ENCODE data around the gene TAPBP. TPM values are rescaled to one million over a fixed set of nuclear protein-coding genes. Genes with fewer than 3 reads are reported as not detected.
"Not testable (repeated sequence)": the region's sequence is repeated elsewhere in the genome, so short reads cannot be mapped to it uniquely, and the experiment has no call there.

TAPBP gene
- total RNA-seq, 1 donor from 2014 or later = 16.2 TPM

- peak; percentile 70 for TF ChIP-seq CTCF (conservative IDR thresholded peaks at IDR 0.05)
- H3K27me3 Mint-ChIP-seq (ENCODE audit: low read depth) = no peaks in the 10 kb centered on the region
- peaks cover 50% of the 10 kb centered on the region for H3K4me1 Mint-ChIP-seq
- H3K4me3 Mint-ChIP-seq = peak within 1 kb of the TSS; percentile 97
- H3K36me3 Mint-ChIP-seq (ENCODE audit: low read depth) = peaks cover 15% of the 10 kb centered on the region
- peak within 1 kb of the TSS; percentile 82 for H3K27ac Mint-ChIP-seq (ENCODE audit: unreplicated experiment)
- DNase-seq (ENCODE audit: low read depth, low spot score) = peak; percentile 65
- no peaks in the 10 kb centered on the region for H3K9me3 Mint-ChIP-seq
Measured at GRCh38 chr6:33276864-33277662, 36.8 kb downstream of the TAPBP start, which contains the start of gene B3GALT4. TSS of gene B3GALT4 (plus strand) at chr6:33277123. CDS start at chr6:33277420, 297 bp downstream.

GRCh38 chr6:33276581-33276863 is 37.4 kb downstream of the TAPBP start:
- Mint-ChIP-seq H3K4me3 (peak overlapping the region; percentile 97), H3K4me1 (peaks cover 54% of the 10 kb centered on the region), H3K36me3 (ENCODE audit: low read depth) (peaks cover 20% of the 10 kb centered on the region), H3K27ac (ENCODE audit: unreplicated experiment) (peak overlapping the region; percentile 82), H3K27me3 (ENCODE audit: low read depth) (no peaks in the 10 kb centered on the region), H3K9me3 (no peaks in the 10 kb centered on the region)
- no peak for DNase-seq (ENCODE audit: low read depth, low spot score)
- TF ChIP-seq CTCF (conservative IDR thresholded peaks at IDR 0.05) = no peak

DNA sequence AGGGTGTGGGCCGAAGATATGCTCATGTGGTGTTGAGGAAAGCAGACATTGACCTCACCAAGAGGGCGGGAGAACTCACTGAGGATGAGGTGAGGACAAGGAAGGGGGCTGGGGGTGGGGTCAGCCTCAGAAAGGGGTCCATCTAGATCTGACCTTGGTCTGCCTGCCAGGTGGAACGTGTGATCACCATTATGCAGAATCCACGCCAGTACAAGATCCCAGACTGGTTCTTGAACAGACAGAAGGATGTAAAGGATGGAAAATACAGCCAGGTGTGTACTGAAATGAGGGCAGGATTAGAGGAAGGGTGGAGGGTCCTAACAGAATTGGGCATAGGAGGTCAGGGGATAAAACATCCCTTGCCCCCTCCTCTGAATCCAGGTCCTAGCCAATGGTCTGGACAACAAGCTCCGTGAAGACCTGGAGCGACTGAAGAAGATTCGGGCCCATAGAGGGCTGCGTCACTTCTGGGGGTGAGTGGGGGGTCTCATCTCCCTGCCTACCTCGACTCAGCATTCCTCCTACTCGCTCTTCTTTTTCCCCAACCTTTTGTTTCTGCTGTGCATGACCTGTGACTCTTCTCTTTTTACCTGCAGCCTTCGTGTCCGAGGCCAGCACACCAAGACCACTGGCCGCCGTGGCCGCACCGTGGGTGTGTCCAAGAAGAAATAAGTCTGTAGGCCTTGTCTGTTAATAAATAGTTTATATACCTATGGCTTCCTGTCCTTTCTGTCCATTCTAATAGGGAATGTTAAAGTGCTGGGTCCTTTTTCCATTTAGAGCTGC is 37.9 kb downstream of the TAPBP start:
- not testable (repeated sequence) for H3K27ac Mint-ChIP-seq (ENCODE audit: unreplicated experiment); H3K9me3 Mint-ChIP-seq; DNase-seq (ENCODE audit: low read depth, low spot score); H3K27me3 Mint-ChIP-seq (ENCODE audit: low read depth)
- H3K36me3 Mint-ChIP-seq (ENCODE audit: low read depth) = peaks cover 20% of the 10 kb centered on the region
- peaks cover 55% of the 10 kb centered on the region for H3K4me1 Mint-ChIP-seq
- peak overlapping the region; percentile 97 for H3K4me3 Mint-ChIP-seq

GRCh38 chr6:33273924-33274902 is 39.7 kb downstream of the TAPBP start:
- peaks cover 63% of the 10 kb centered on the region for H3K4me1 Mint-ChIP-seq
- no peaks in the 10 kb centered on the region for H3K27me3 Mint-ChIP-seq (ENCODE audit: low read depth)
- TF ChIP-seq CTCF (conservative IDR thresholded peaks at IDR 0.05) = no peak
- peak overlapping the region; percentile 97 for H3K4me3 Mint-ChIP-seq
- H3K27ac Mint-ChIP-seq (ENCODE audit: unreplicated experiment) = peak overlapping the region; percentile 15
- H3K9me3 Mint-ChIP-seq = no peaks in the 10 kb centered on the region
- no peak for DNase-seq (ENCODE audit: low read depth, low spot score)
- H3K36me3 Mint-ChIP-seq (ENCODE audit: low read depth) = peaks cover 20% of the 10 kb centered on the region

- no peak for TF ChIP-seq CTCF (conservative IDR thresholded peaks at IDR 0.05)
- peaks cover 63% of the 10 kb centered on the region for H3K4me1 Mint-ChIP-seq
- H3K36me3 Mint-ChIP-seq (ENCODE audit: low read depth) = peaks cover 20% of the 10 kb centered on the region
- no peaks in the 10 kb centered on the region for H3K9me3 Mint-ChIP-seq
- no peaks in the 10 kb centered on the region for H3K27me3 Mint-ChIP-seq (ENCODE audit: low read depth)
- H3K27ac Mint-ChIP-seq (ENCODE audit: unreplicated experiment) = peak overlapping the region; percentile 6
- DNase-seq (ENCODE audit: low read depth, low spot score) = no peak
- peak overlapping the region; percentile 97 for H3K4me3 Mint-ChIP-seq
Measured at GRCh38 chr6:33273129-33273923, 40.6 kb downstream of the TAPBP start.

Data from neural crest cell (in vitro differentiated cells).